ENCODE results near the gene SYCP2L.

Gene SYCP2L

GRCh38 chr6:10962673-10963072 lies 75.8 kb downstream of the SYCP2L start:
- peaks cover 26% of the 10 kb centered on the region for H3K36me3 Mint-ChIP-seq (ENCODE audit: low read depth)
- H3K9me3 Mint-ChIP-seq, result peaks cover 21% of the 10 kb centered on the region
- peaks cover 5% of the 10 kb centered on the region for H3K4me1 Mint-ChIP-seq
- no peaks in the 10 kb centered on the region for H3K27me3 Mint-ChIP-seq (ENCODE audit: low read depth)
- H3K4me3 Mint-ChIP-seq, result no peak overlapping the region
- H3K27ac Mint-ChIP-seq, result no peak overlapping the region
- TF ChIP-seq, protein P1, sequence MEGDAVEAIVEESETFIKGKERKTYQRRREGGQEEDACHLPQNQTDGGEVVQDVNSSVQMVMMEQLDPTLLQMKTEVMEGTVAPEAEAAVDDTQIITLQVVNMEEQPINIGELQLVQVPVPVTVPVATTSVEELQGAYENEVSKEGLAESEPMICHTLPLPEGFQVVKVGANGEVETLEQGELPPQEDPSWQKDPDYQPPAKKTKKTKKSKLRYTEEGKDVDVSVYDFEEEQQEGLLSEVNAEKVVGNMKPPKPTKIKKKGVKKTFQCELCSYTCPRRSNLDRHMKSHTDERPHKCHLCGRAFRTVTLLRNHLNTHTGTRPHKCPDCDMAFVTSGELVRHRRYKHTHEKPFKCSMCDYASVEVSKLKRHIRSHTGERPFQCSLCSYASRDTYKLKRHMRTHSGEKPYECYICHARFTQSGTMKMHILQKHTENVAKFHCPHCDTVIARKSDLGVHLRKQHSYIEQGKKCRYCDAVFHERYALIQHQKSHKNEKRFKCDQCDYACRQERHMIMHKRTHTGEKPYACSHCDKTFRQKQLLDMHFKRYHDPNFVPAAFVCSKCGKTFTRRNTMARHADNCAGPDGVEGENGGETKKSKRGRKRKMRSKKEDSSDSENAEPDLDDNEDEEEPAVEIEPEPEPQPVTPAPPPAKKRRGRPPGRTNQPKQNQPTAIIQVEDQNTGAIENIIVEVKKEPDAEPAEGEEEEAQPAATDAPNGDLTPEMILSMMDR (IDR thresholded peaks at IDR 0.05; ENCODE audit: unreplicated experiment in 3 of 3), result no peak

- H3K4me3 Mint-ChIP-seq, result no peak overlapping the region
- H3K9me3 Mint-ChIP-seq, result peaks cover 25% of the 10 kb centered on the region
- peaks cover 5% of the 10 kb centered on the region for H3K4me1 Mint-ChIP-seq
- H3K27me3 Mint-ChIP-seq (ENCODE audit: low read depth), result no peaks in the 10 kb centered on the region
- TF ChIP-seq, protein P1 (IDR thresholded peaks at IDR 0.05; ENCODE audit: unreplicated experiment in 3 of 3), result no peak
- peaks cover 30% of the 10 kb centered on the region for H3K36me3 Mint-ChIP-seq (ENCODE audit: low read depth)
- H3K27ac Mint-ChIP-seq, result no peak overlapping the region
These were observed 76.3 kb downstream of the SYCP2L start for GRCh38 chr6:10963113-10963512.

DNA sequence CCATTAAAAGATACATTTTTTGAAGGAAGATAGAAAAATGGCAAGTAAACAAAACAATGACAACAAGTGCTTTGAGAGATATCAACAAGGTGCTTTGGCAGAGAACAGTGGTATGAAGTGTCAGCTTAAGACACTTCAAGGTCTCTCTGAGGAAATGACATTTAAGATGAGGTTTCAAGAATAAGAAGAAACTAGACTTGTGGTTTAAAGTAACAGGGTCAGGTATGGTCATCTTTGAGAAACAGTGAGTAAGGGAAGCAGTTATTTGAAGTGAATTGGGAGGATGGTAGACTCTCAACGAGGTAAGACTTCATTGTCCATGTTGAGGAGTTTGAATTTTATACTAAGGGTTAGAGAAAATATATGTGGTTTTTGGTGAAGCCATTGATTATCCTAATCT lies 77.8 kb downstream of the SYCP2L start:
- peaks cover 28% of the 10 kb centered on the region for H3K9me3 Mint-ChIP-seq
- TF ChIP-seq, protein P1 (IDR thresholded peaks at IDR 0.05; ENCODE audit: unreplicated experiment in 3 of 3), result no peak
- H3K4me1 Mint-ChIP-seq, result peaks cover 5% of the 10 kb centered on the region
- H3K4me3 Mint-ChIP-seq, result no peak overlapping the region
- no peak overlapping the region for H3K27ac Mint-ChIP-seq
- no peaks in the 10 kb centered on the region for H3K27me3 Mint-ChIP-seq (ENCODE audit: low read depth)
- peaks cover 39% of the 10 kb centered on the region for H3K36me3 Mint-ChIP-seq (ENCODE audit: low read depth)

- TF ChIP-seq, protein P1 (IDR thresholded peaks at IDR 0.05; ENCODE audit: unreplicated experiment in 3 of 3), result no peak
- H3K27ac Mint-ChIP-seq, result no peak overlapping the region
These were observed 81.9 kb downstream of the SYCP2L start for GRCh38 chr6:10968776-10969175.

DNA sequence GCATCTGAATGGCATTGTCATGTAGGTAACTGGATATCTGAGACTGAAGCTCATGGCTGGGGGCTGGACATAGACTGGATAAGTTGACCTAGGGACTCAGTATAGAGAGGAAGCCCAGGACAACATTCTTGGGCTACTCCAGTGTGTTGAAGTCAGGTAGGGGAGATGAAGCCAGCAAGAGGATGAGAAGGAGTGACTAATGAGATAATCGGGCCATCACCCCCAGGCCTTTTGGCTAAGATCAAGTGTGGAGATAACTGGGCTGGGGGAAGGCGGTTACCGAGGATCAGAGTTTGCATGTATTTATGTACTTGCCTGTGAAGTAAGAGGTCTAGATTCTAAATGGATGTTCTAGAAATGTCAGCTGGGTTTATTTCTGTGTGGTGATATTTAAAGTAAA lies 83.9 kb downstream of the SYCP2L start:
- TF ChIP-seq, protein P1 (IDR thresholded peaks at IDR 0.05; ENCODE audit: unreplicated experiment in 3 of 3), result no peak
- Mint-ChIP-seq H3K4me1 (no peaks in the 10 kb centered on the region), H3K27me3 (ENCODE audit: low read depth) (no peaks in the 10 kb centered on the region), H3K9me3 (peaks cover 18% of the 10 kb centered on the region), H3K4me3 (no peak overlapping the region), H3K36me3 (ENCODE audit: low read depth) (peaks cover 29% of the 10 kb centered on the region), H3K27ac (no peak overlapping the region)

More at GRCh38 chr6:10968776-10969175, 81.9 kb downstream of the SYCP2L start:
- Mint-ChIP-seq H3K36me3 (ENCODE audit: low read depth) (peaks cover 42% of the 10 kb centered on the region), H3K4me3 (no peak overlapping the region), H3K27me3 (ENCODE audit: low read depth) (no peaks in the 10 kb centered on the region), H3K4me1 (no peaks in the 10 kb centered on the region), H3K9me3 (peaks cover 28% of the 10 kb centered on the region)

DNA sequence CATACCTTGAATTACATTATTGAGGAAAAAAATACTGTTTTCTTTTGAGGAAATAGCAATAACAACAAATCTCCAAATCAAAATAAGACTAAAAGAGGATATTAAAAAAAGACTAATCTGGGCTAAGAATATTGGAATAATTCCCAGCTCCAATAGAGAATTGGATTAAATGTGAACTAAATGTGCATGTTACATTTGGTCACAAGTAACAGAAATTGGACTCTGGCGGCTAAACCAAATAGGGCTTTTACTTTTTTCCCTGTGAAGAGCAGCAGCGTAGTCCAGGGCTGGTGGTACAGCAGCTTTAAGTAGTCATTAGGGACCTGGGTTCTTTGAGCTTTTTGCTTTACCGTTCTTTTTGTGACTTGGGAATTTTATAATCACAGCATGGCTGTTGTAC lies 85.3 kb downstream of the SYCP2L start:
- Mint-ChIP-seq H3K27ac (no peak overlapping the region), H3K27me3 (ENCODE audit: low read depth) (no peaks in the 10 kb centered on the region), H3K4me3 (no peak overlapping the region), H3K36me3 (ENCODE audit: low read depth) (peaks cover 22% of the 10 kb centered on the region), H3K4me1 (no peaks in the 10 kb centered on the region), H3K9me3 (peaks cover 9% of the 10 kb centered on the region)
- TF ChIP-seq, protein P1 (IDR thresholded peaks at IDR 0.05; ENCODE audit: unreplicated experiment in 3 of 3), result no peak
